ENCODE results near the gene NSDHL. TPM values are rescaled to one million over a fixed set of nuclear protein-coding genes. Genes with fewer than 3 reads are reported as not detected.

NSDHL gene
- total and polyA plus RNA-seq, 2 of the 13 experiments (the other 11 are each of a cell fraction or from before 2014, with no cell fraction given) = 26.2 to 49.3 TPM

DNA sequence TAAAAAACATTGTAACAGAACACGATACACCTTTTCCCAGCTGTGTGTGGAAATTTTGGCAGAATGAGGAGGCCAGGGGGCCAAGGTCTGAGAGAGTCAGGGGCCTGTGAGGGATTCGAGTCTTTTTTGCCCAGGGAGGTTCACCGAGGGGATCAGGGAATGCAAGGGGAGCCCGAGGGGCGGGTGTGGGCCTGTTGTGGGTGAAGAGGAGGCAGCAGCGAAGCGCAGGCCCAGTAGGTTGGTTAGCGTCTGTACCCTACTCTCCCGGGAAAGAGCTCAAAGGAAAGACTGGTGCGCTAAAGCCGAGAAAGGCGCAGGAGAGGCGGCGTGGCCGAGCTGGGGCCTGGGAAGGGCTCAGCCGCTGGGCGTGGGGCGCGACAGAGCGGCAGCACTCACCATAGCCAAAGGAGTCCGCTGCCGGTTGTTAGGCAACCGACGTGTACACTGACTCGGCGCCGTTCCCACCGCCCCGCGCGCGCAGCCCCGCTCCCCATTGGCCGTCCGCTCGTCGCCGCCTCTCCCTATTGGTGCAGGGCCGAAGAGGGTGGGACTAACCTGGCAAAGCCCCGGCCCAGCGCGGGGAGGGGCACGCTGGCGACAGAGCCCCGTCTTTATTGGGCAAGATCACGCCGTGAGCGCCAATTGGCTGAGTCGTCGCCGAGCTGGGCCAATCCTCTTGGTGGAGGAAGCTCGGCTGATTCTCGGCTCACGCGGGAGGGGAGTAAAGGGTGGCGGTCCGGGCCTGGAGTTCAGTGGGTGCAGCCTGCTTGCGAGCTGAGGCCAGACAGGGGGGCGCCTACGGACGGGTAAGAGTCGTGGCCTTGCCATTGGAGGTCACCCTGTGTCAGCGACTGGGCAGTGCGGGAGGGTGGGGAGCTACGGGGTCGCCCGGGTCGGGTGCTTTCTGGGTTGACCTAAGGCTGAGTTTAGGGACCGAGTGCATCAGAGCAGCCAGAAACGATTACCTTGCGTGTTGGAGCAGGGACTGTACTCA lies at the start of gene NSDHL, which contains the start of gene CETN2 (continued):
- TF ChIP-seq, protein P1, sequence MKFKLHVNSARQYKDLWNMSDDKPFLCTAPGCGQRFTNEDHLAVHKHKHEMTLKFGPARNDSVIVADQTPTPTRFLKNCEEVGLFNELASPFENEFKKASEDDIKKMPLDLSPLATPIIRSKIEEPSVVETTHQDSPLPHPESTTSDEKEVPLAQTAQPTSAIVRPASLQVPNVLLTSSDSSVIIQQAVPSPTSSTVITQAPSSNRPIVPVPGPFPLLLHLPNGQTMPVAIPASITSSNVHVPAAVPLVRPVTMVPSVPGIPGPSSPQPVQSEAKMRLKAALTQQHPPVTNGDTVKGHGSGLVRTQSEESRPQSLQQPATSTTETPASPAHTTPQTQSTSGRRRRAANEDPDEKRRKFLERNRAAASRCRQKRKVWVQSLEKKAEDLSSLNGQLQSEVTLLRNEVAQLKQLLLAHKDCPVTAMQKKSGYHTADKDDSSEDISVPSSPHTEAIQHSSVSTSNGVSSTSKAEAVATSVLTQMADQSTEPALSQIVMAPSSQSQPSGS (CRISPR knock-in tag; IDR thresholded peaks at IDR 0.05) = no peak
- TF ChIP-seq PCBP1 (IDR thresholded peaks at IDR 0.05; ENCODE audit: borderline replicate concordance, low read depth, low read length) (0 out of 2 replicates have a peak, but pooled peaks have one; percentile 15), PATZ1 (CRISPR knock-in tag; IDR thresholded peaks at IDR 0.05) (0 out of 2 replicates have a peak, but pooled peaks have one; percentile 15), POLR2A (IDR thresholded peaks at IDR 0.05; ENCODE audit: insufficient read depth in 1 of 2, low read depth in 2 of 2, low read length in 2 of 2) (peak; percentile 77), SPEN (CRISPR knock-in tag; IDR thresholded peaks at IDR 0.05; ENCODE audit: low read depth) (peak; percentile 62; the same call in 1 of the 2 replicates), SP2 (CRISPR knock-in tag; IDR thresholded peaks at IDR 0.05) (peak; percentile 95), SSRP1 (CRISPR knock-in tag; IDR thresholded peaks at IDR 0.05) (no peak), ZNF350 (CRISPR knock-in tag; IDR thresholded peaks at IDR 0.05; ENCODE audit: borderline replicate concordance, low read depth) (no peak), NR2C2 (CRISPR knock-in tag; IDR thresholded peaks at IDR 0.05; ENCODE audit: borderline replicate concordance) (peak; percentile 64; the same call in 1 of the 2 replicates), FOXP4 (CRISPR knock-in tag; IDR thresholded peaks at IDR 0.05) (no peak), IKZF1 (IDR thresholded peaks at IDR 0.05) (no peak), GMEB1 (CRISPR knock-in tag; IDR thresholded peaks at IDR 0.05; ENCODE audit: borderline replicate concordance) (peak; percentile 94), JUNB (CRISPR knock-in tag; IDR thresholded peaks at IDR 0.05; ENCODE audit: borderline replicate concordance) (no peak), NONO (IDR thresholded peaks at IDR 0.05) (no peak), NONO (CRISPR knock-in tag; conservative IDR thresholded peaks at IDR 0.05) (peak; percentile 69), HCFC1 (IDR thresholded peaks at IDR 0.05; ENCODE audit: low read depth, low read length) (no peak), MED1 (CRISPR knock-in tag; IDR thresholded peaks at IDR 0.05) (peak; percentile 32; the same call in 1 of the 2 replicates), JUND (CRISPR knock-in tag; IDR thresholded peaks at IDR 0.05) (no peak), ZFY (CRISPR knock-in tag; IDR thresholded peaks at IDR 0.05) (peak; percentile 75), GATAD1 (CRISPR knock-in tag; IDR thresholded peaks at IDR 0.05) (peak; percentile 76), MXI1 (IDR thresholded peaks at IDR 0.05; ENCODE audit: borderline replicate concordance, low read depth, low read length) (peak; percentile 69; the same call in 1 of the 3 replicates), CEBPB (IDR thresholded peaks at IDR 0.05; ENCODE audit: borderline replicate concordance, low read depth, low read length) (peak; percentile 85), SMYD3 (CRISPR knock-in tag; IDR thresholded peaks at IDR 0.05) (no peak), ZBTB7B (CRISPR knock-in tag; IDR thresholded peaks at IDR 0.05) (no peak)

Data from HepG2 (cell line).